GM21529 (cell line): ENCODE measurements around the gene LRIT3.

Experiments used
- ATAC-seq: cut with Tn5 transposase; IDR thresholded peaks from one replicate; pipeline ENCODE4 v1.9.1; 2021; ENCODE audit not compliant: unreplicated experiment

The LRIT3 gene

GRCh38 chr4:109890076-109890475 is 42.2 kb downstream of the LRIT3 start:
- no peak for ATAC-seq

GRCh38 chr4:109902559-109903251 is 54.8 kb downstream of the LRIT3 start:
- ATAC-seq = no peak

GRCh38 chr4:109908731-109909130 is 60.8 kb downstream of the LRIT3 start:
- no peak for ATAC-seq

- ATAC-seq = no peak
Observed at GRCh38 chr4:109910256-109910655, 62.3 kb downstream of the LRIT3 start.

- ATAC-seq = no peak
Observed at GRCh38 chr4:109912706-109913595, 65.0 kb downstream of the LRIT3 start, which contains the start of gene EGF. Gene EGF, plus strand, starts transcription at chr4:109912883. Its CDS starts 453 bp downstream, at chr4:109913336.

- ATAC-seq = no peak
Observed at GRCh38 chr4:109913596-109914241, 65.8 kb downstream of the LRIT3 start.

GRCh38 chr4:109914322-109914721 is 66.4 kb downstream of the LRIT3 start:
- ATAC-seq = no peak

- no peak for ATAC-seq
Observed at GRCh38 chr4:109915385-109916026, 67.6 kb downstream of the LRIT3 start.

GRCh38 chr4:109916027-109916409 is 68.1 kb downstream of the LRIT3 start:
- ATAC-seq = no peak

GRCh38 chr4:109921384-109921808 is 73.5 kb downstream of the LRIT3 start:
- ATAC-seq = no peak
